Activated naive CD4-positive, alpha-beta T cell treated with Interleukin-2 at 50 U/mL for 16 hours (primary cell): ENCODE data around the gene GRM3.

Source experiments
- DNase-seq: peaks from one replicate; pipeline ENCODE4 v3.0.0-alpha.2; 2020

The GRM3 gene

DNA sequence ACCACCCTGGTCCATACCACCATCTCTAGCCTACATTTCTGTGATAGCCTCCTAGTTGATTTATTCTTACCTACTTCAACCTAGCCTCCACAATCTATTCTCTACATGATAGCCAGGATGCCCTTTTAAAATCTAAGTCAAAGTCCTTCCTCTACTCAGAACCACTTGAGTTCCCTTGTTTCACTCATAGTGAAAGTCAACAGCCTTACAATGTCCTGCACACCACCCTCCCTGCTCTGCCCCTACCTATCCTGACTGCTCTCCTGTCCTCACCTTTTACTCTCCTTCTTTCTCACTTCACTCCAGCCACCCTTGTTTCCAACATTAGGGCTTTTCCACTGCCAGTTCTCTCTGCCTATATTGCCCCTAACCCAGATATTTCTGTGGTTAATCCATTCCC lies 146.7 kb downstream of the GRM3 start:
- no peak for DNase-seq

DNA sequence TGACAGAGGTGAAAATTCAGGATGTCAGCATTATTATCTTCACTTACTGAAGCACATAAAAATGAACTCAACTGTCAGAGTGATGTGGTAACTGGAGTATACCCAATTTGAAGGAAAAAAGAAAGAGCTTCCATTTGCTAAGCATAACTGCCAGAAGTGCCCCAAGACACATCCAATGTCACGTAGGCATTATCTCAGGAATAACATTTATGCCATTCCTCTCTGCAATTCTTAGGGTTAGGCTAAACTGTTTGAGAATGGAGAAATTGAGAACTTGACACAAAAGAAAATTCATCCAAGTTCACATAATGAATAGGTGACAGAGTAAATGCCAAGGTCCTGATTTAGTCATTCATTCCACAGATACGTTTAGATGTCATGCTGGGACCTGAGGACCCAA lies 148.6 kb downstream of the GRM3 start:
- no peak for DNase-seq

- DNase-seq: no peak
These were observed 149.4 kb downstream of the GRM3 start for GRCh38 chr7:86793136-86793535.

GRCh38 chr7:86814661-86815379 lies 171.1 kb downstream of the GRM3 start:
- DNase-seq: no peak

DNA sequence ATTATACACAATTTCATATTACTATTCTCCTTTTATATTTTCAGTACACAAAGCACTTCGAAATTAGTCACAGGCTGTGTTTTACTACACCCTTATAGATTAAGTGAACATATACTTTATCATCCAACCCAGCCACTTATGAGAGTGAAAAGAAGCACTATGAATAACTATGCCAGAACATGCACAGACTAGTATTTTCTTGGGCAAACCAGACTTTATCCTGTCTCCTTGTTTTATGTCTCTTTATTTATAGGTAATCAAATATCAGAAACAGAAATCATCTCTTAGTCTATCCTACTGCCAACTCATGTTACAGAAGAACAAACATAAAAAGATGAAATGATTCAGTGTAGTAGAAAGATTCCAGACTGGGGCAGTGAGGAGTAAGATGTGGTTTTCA lies 171.8 kb downstream of the GRM3 start:
- DNase-seq: no peak

- DNase-seq: no peak
These were observed 175.2 kb downstream of the GRM3 start for GRCh38 chr7:86818903-86819302.

DNA sequence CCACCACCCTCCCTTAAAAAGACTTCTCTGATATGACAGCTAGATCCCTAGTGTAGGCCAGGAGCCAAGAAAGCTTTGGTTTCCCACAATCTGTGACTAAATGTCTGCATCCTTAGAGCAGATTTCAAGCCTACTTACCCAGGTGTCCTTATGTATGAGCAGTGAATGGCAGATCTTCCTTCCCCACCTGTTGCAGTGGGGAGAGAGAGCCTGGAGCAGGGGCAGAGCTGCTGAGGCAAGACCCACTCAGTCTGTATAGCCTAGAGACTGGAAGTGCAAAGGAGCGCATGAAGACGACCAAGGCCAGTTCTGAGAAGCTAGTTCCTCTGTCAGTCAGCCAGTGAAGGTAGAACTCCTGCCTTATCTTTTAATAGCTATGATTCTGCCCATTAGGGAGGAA lies 180.1 kb downstream of the GRM3 start:
- no peak for DNase-seq

GRCh38 chr7:86825264-86825663 lies 181.6 kb downstream of the GRM3 start:
- no peak for DNase-seq

DNA sequence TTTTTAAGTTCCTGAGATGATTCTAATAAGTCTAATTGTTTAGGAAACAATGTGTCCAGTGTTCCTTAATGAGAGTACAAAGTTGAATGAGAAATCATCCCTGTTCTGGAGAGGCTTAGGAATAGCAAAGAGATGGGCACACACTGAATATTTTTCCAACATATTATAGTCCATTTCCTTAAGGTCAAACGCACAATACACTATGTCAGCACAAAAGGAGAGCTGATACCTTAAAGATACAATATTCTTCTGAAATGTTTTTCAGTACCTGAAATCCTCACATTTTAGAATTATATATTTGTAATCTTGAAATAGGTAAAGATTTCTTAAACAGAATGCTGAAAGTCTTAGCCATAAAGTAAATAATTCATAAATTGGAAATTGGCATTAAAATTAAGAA lies 183.2 kb downstream of the GRM3 start:
- DNase-seq: no peak

DNA sequence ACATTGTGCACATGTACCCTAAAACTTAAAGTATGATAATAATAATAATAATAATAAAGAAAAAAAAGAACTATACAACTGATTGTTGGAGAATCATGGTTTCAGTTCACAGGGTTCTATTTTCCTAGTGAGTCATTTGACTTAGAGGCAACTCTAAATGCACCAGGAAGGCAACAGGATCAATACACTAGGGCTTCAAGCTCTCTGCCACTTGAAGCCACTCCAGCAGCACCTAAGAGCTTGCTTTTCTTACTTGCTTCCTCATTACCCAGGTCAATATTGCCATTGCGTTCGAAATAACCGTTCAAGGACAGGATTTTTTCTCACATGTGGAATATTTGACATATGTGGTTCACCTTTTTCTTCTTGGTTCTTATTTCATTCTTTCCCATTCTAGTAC lies 189.7 kb downstream of the GRM3 start:
- no peak for DNase-seq

- DNase-seq: no peak
These were observed 193.5 kb downstream of the GRM3 start for GRCh38 chr7:86837235-86837634.

GRCh38 chr7:86844608-86845007 lies 200.9 kb downstream of the GRM3 start:
- no peak for DNase-seq

GRCh38 chr7:86846494-86847190 lies 202.9 kb downstream of the GRM3 start:
- no peak for DNase-seq

GRCh38 chr7:86848226-86848625 lies 204.5 kb downstream of the GRM3 start:
- DNase-seq: no peak

DNA sequence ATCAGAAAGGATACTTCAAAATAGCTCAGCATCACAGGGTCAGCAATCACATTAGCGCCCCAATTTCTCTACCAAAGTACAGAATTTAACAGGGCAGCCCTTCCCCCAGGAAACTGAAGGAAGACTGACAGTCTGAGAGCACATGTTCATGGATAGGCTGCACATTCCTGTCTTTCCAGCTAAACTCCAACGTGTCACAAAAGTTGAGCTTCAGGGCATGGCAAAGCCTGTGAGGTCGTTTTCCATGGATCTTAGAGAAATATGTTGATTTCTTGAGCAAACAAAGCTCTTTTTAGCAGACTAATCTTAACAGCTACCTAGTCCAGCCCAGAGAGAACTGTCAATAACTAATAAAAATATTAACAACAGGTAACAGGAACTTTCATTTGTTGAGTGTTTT lies 207.9 kb downstream of the GRM3 start:
- no peak for DNase-seq

GRCh38 chr7:86863452-86863851 lies 219.7 kb downstream of the GRM3 start:
- DNase-seq: no peak

DNA sequence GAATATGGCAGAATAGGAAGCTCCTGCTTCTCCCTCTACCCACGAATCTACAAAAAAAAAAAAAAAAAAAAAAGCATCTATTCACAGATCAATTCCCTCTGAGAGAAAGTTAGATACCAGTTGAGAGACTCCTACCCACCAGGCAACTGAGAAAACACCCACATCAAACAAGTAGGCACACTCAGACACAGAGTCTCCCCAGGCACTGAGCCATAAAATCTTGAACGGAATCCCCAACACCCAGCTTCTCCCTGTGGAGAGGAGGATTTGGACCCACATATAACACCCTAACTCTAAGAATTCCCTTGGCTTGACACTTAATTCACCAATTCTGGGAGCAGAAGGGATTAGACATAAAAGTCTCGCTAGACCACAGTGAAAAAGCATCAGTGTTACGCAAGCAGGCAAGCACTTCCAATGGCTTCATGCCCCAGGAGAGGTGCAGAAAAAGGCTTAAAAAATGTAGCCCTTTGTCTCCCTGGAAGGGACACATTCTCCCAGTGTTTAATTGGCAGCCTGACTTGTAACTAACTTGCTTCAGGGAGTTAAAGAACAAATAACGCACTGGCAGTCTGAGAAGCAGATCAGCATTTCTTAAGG lies 223.6 kb downstream of the GRM3 start:
- no peak for DNase-seq

GRCh38 chr7:86876146-86876545 lies 232.4 kb downstream of the GRM3 start:
- DNase-seq: no peak

DNA sequence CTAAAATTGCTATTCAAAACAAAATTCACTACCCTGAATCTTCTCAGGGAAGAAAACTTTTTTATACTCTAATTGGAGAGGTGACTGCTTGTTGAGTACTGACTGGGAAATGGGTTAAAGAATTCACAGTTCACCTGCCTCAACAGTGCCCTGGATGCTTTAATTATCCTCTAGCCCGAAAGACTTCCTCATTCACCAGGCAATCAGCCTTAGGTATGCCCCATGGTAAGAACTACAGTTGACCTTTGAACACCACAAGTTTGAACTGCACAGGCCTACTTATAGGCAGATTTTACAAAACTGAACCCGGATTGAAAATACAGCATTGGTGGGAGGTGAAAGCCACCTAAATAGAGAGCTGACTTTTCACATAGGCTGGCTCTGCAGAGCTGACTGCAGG lies 240.4 kb downstream of the GRM3 start:
- DNase-seq: no peak

- no peak for DNase-seq
These were observed 245.8 kb downstream of the GRM3 start for GRCh38 chr7:86889501-86889900.

- DNase-seq: no peak
These were observed 254.5 kb downstream of the GRM3 start for GRCh38 chr7:86898171-86898570.

- DNase-seq: no peak
These were observed 257.2 kb downstream of the GRM3 start for GRCh38 chr7:86900886-86901285.

DNA sequence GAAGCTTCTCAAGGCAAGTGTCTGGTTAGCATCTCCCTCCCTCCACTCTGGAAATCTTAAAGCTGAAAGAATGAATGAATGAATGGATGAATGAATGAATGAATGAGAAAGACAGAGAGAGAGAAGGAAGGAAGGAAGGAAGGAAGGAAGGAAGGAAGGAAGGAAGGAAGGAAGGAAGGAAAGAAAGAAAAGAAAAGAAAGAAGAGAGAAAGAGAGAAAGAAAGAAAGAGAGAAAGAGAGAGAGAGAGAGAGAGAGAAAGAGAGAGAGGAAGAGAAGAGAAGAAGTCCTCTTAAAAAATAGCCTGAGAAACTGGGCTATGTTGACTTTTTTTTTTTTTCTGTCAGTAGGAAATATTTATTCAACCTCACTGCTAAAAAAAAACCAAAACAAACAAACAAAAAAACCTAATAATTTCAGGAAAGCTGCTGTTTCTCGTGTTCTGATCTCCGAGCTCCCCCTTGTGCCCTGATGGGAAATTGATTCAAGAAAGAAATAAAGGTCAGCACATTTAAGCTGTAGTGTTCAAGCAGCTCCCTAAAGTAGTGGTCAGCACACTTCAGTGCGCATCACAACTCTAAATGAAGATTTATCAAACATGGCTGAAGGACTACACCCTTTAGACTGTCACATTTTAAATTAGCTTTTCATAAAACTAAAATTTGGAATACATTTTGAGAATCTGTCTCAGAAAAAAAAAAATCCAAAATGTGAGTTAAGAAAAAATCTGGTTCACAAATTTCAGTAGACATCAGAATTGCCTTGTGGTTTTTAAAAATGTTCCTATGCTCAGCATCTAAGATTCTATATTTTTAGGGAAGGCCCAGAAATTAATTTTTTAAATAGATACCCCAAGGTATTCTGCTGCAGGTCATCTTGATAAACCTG lies 261.5 kb downstream of the GRM3 start:
- no peak for DNase-seq
